PFSK-1 (cell line): ENCODE data around the gene IRF4.

Experiments
- FOXP2 ChIP-seq: optimal IDR thresholded peaks from 2 replicates; pipeline ENCODE3; 2011; ENCODE audit warnings: borderline replicate concordance, control low read depth, inconsistent platforms; ENCODE audit not compliant: insufficient read depth; ENCODE audit errors: extremely low read length, extremely low read depth
- POLR2AphosphoS5 ChIP-seq: IDR thresholded peaks from 2 replicates; pipeline ENCODE4 v1.6.1; 2012; ENCODE audit warnings: low read depth, mild to moderate bottlenecking, control low read depth, low read length, moderate library complexity
- REST ChIP-seq, 2 experiments: IDR thresholded peaks; 2 replicates each; pipeline versions ENCODE4 v1.6.1 to v1.8.0; 2011 to 2012; ENCODE audit warnings: low read depth in 2 of 2, low read length in 2 of 2, control low read depth in 1 of 2, inconsistent platforms in 1 of 2, mild to moderate bottlenecking in 1 of 2, moderate library complexity in 1 of 2; ENCODE audit not compliant: insufficient read depth in 1 of 2
- SIN3A ChIP-seq: IDR thresholded peaks from 2 replicates; pipeline ENCODE4 v1.6.1; 2012; ENCODE audit warnings: mild to moderate bottlenecking, low read length, moderate library complexity, borderline replicate concordance; ENCODE audit not compliant: insufficient read depth
- TAF1 ChIP-seq: IDR thresholded peaks from 2 replicates; pipeline ENCODE4 v1.6.1; 2012; ENCODE audit warnings: low read length, control low read depth, borderline replicate concordance; ENCODE audit not compliant: insufficient read depth

Gene IRF4

GRCh38 chr6:393391-394221 is 2.1 kb downstream of the IRF4 start:
- TF ChIP-seq REST (IDR thresholded peaks at IDR 0.05; ENCODE audit: insufficient read depth in 1 of 2, low read depth in 2 of 2, low read length in 2 of 2) (no peak), FOXP2 (no peak), POLR2AphosphoS5 (no peak), TAF1 (no peak), SIN3A (no peak)

GRCh38 chr6:394641-395289 is 3.2 kb downstream of the IRF4 start:
- TF ChIP-seq TAF1 (no peak), FOXP2 (no peak), POLR2AphosphoS5 (no peak), SIN3A (no peak), REST (IDR thresholded peaks at IDR 0.05; ENCODE audit: insufficient read depth in 1 of 2, low read depth in 2 of 2, low read length in 2 of 2) (no peak)

- no peak for TF ChIP-seq REST (IDR thresholded peaks at IDR 0.05; ENCODE audit: insufficient read depth in 1 of 2, low read depth in 2 of 2, low read length in 2 of 2)
- no peak for TF ChIP-seq POLR2AphosphoS5
- TF ChIP-seq SIN3A, result no peak
- TF ChIP-seq FOXP2, result no peak
- no peak for TF ChIP-seq TAF1
Observed at GRCh38 chr6:395432-396125, 4.0 kb downstream of the IRF4 start.

- no peak for TF ChIP-seq SIN3A
- TF ChIP-seq TAF1, result no peak
- no peak for TF ChIP-seq FOXP2
- TF ChIP-seq REST (IDR thresholded peaks at IDR 0.05; ENCODE audit: insufficient read depth in 1 of 2, low read depth in 2 of 2, low read length in 2 of 2), result no peak
- no peak for TF ChIP-seq POLR2AphosphoS5
Observed at GRCh38 chr6:396126-396520, 4.6 kb downstream of the IRF4 start.
